Subcutaneous adipose tissue (tissue), 4 donors: ENCODE data around the gene ADSS2. TPM values are rescaled to one million over a fixed set of nuclear protein-coding genes. Genes with fewer than 3 reads are reported as not detected.

Experiments
- CTCF ChIP-seq: fragments of 450-650 bp; IDR thresholded peaks from one replicate; pipeline ENCODE4 v1.5.1; 2016; ENCODE audit warnings: low read depth, mild to moderate bottlenecking, control low read depth, antibody characterized with exemption, moderate library complexity
- total RNA-seq, 4 donors: library from RNA; depleted of rRNA; stranded (reverse); fragments of >200 nt; gene quantifications; one replicate each; pipeline ENCODE4 v1.1.0, GENCODE V29; 2016

ADSS2 gene
- total RNA-seq, 4 donors from 2014 or later = 29.6 to 45.7 (median 38.0) TPM

GRCh38 chr1:244460197-244460596 lies 8.5 kb upstream of the ADSS2 start:
- no peak for TF ChIP-seq CTCF

- no peak for TF ChIP-seq CTCF
Measured at GRCh38 chr1:244458781-244459180, 7.1 kb upstream of the ADSS2 start.

GRCh38 chr1:244456586-244456985 lies 4.9 kb upstream of the ADSS2 start:
- TF ChIP-seq CTCF = no peak

GRCh38 chr1:244454412-244454811 lies 2.7 kb upstream of the ADSS2 start:
- TF ChIP-seq CTCF = no peak

- TF ChIP-seq CTCF = no peak
Measured at GRCh38 chr1:244451951-244452795, 464 bp upstream of the ADSS2 start.

- TF ChIP-seq CTCF = no peak
Measured at GRCh38 chr1:244450597-244451538, 841 bp downstream of the ADSS2 start.

- no peak for TF ChIP-seq CTCF
Measured at GRCh38 chr1:244449936-244450508, 1.7 kb downstream of the ADSS2 start.
